ENCODE measurements around the gene RAB5A.

DNA sequence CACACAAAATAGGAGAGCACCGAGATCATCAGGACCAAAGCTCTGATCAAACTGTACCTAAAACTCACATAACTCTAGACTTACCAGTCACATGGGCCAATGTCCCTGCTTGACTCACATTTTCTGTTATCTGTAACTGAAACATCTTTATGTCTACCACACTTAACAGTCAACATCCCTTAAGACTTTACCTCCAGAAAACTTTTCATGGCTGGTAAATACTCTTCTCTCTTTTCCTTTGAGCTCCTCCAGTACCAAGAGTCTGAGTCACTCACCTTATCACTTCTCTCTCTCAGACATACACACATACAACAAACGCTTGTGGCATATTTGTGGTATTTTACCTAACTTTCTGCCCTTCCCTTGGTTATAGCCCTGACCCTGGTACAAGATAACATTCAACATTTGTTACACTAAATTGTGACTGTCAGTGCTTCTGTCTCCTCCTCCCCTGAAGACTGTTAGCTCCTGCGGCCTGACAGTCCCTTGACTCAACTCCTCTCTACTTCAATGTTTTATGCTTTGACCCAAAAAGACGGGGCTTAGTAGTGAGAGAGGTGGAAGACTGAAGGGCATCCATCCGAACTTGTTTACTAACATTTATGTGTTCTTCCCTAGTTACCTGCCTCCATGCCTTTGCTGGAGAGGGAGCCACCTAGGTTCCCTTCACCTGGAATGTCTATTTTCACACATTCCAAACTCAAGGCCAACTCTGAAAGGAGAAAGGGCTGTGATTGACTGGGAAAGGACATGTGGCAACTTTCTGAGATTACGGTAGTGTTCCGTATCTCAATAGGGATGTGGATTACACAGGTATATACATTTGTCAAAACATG is 9.2 kb upstream of the RAB5A start:
- TF ChIP-seq, protein P1, sequence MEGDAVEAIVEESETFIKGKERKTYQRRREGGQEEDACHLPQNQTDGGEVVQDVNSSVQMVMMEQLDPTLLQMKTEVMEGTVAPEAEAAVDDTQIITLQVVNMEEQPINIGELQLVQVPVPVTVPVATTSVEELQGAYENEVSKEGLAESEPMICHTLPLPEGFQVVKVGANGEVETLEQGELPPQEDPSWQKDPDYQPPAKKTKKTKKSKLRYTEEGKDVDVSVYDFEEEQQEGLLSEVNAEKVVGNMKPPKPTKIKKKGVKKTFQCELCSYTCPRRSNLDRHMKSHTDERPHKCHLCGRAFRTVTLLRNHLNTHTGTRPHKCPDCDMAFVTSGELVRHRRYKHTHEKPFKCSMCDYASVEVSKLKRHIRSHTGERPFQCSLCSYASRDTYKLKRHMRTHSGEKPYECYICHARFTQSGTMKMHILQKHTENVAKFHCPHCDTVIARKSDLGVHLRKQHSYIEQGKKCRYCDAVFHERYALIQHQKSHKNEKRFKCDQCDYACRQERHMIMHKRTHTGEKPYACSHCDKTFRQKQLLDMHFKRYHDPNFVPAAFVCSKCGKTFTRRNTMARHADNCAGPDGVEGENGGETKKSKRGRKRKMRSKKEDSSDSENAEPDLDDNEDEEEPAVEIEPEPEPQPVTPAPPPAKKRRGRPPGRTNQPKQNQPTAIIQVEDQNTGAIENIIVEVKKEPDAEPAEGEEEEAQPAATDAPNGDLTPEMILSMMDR (conservative IDR thresholded peaks at IDR 0.05; ENCODE audit: low read depth, low read length) = no peak
- TF ChIP-seq EZH2 (IDR thresholded peaks at IDR 0.05; ENCODE audit: low read length, unreplicated experiment) (no peak), EZH2phosphoT487 (IDR thresholded peaks at IDR 0.05; ENCODE audit: borderline replicate concordance, low read length) (no peak)

All from PC-3 (cell line).